HepG2 (cell line): ENCODE measurements around the gene TJAP1. TPM values are rescaled to one million over a fixed set of nuclear protein-coding genes. Genes with fewer than 3 reads are reported as not detected.

Experiments used
- ASH2L ChIP-seq: fragments of 300-600, 200-600 bp; sonication (generic); IDR thresholded peaks from 2 replicates; pipeline ENCODE4 v1.7.0; 2017; ENCODE audit warnings: low read depth, mild to moderate bottlenecking, moderate library complexity, mixed read lengths, low read length; ENCODE audit not compliant: insufficient read length
- ATF2 ChIP-seq: sonication (generic); formaldehyde crosslinking; IDR thresholded peaks from 2 replicates; pipeline ENCODE4 v1.4.0; 2020; ENCODE audit warnings: missing genetic modification reagents
- BCLAF1 ChIP-seq: fragments of 450-650 bp; IDR thresholded peaks from 2 replicates; pipeline ENCODE4 v1.6.1; 2017; ENCODE audit warnings: mild to moderate bottlenecking
- CSRNP2 ChIP-seq: sonication (generic); formaldehyde crosslinking; conservative IDR thresholded peaks from 2 replicates; pipeline ENCODE4 v1.8.0; 2022; ENCODE audit warnings: low read depth, missing genetic modification reagents
- EEA1 ChIP-seq: sonication (generic); formaldehyde crosslinking; IDR thresholded peaks from 2 replicates; pipeline ENCODE4 v1.5.1; 2020; ENCODE audit warnings: mild to moderate bottlenecking, missing genetic modification reagents, borderline replicate concordance
- ETV5 ChIP-seq: IDR thresholded peaks from 2 replicates; pipeline ENCODE4 v1.6.1; 2018; ENCODE audit warnings: missing biosample characterization, missing genetic modification reagents, inconsistent platforms, borderline replicate concordance
- ETV6 ChIP-seq: sonication (generic); formaldehyde crosslinking; conservative IDR thresholded peaks from 2 replicates; pipeline ENCODE4 v1.4.0; 2020; ENCODE audit warnings: missing genetic modification reagents
- HDAC2 ChIP-seq: sonication (generic); formaldehyde crosslinking; IDR thresholded peaks from 2 replicates; pipeline ENCODE4 v1.4.0; 2020; ENCODE audit warnings: missing genetic modification reagents
- IRF1 ChIP-seq: sonication (generic); formaldehyde crosslinking; IDR thresholded peaks from 2 replicates; pipeline ENCODE4 v1.4.0; 2020; ENCODE audit warnings: low read depth, mild to moderate bottlenecking, missing genetic modification reagents
- KDM3A ChIP-seq: IDR thresholded peaks from 2 replicates; pipeline ENCODE4 v1.6.1; 2018; ENCODE audit warnings: low read depth, missing compliant biosample characterization
- MEF2D ChIP-seq: sonication (generic); formaldehyde crosslinking; IDR thresholded peaks from 2 replicates; pipeline ENCODE4 v1.5.1; 2020; ENCODE audit warnings: mild to moderate bottlenecking, missing genetic modification reagents
- MYC ChIP-seq: sonication (generic); formaldehyde crosslinking; IDR thresholded peaks from 2 replicates; pipeline ENCODE4 v1.9.0; 2021; ENCODE audit warnings: missing genetic modification reagents, borderline replicate concordance
- POGZ ChIP-seq: sonication (generic); formaldehyde crosslinking; IDR thresholded peaks from 2 replicates; pipeline ENCODE4 v1.4.0; 2020; ENCODE audit warnings: mild to moderate bottlenecking, missing genetic modification reagents
- SALL2 ChIP-seq: sonication (generic); formaldehyde crosslinking; IDR thresholded peaks from 2 replicates; pipeline ENCODE4 v1.8.1; 2023; ENCODE audit warnings: mild to moderate bottlenecking, missing genetic modification reagents, inconsistent platforms
- SAP130 ChIP-seq: IDR thresholded peaks from 2 replicates; pipeline ENCODE4 v1.6.1; 2016; ENCODE audit warnings: low read depth
- SIN3A ChIP-seq: IDR thresholded peaks from 2 replicates; pipeline ENCODE4 v1.6.1; 2011; ENCODE audit warnings: low read depth, mild to moderate bottlenecking, control low read depth, low read length, borderline replicate concordance
- TCF7 ChIP-seq: sonication (generic); IDR thresholded peaks from 2 replicates; pipeline ENCODE4 v1.6.1; 2016; ENCODE audit warnings: antibody characterized with exemption, low read depth
- ZBTB33 ChIP-seq: sonication (generic); formaldehyde crosslinking; IDR thresholded peaks from 2 replicates; pipeline ENCODE4 v1.4.0; 2020; ENCODE audit warnings: missing genetic modification reagents
- ZBTB42 ChIP-seq: sonication (generic); formaldehyde crosslinking; IDR thresholded peaks from 2 replicates; pipeline ENCODE4 v1.5.0; 2020; ENCODE audit warnings: mild to moderate bottlenecking, missing genetic modification reagents
- ZNF24 ChIP-seq: fragments of 450-650 bp; IDR thresholded peaks from 2 replicates; pipeline ENCODE4 v1.6.1; 2017; ENCODE audit warnings: antibody characterized with exemption, mild to moderate bottlenecking
- ZNF549 ChIP-seq: sonication (generic); formaldehyde crosslinking; IDR thresholded peaks from 2 replicates; pipeline ENCODE4 v1.5.0; 2020; ENCODE audit warnings: missing genetic modification reagents
- ZNF678 ChIP-seq: sonication (generic); formaldehyde crosslinking; IDR thresholded peaks from 2 replicates; pipeline ENCODE4 v1.4.0; 2020; ENCODE audit warnings: mild to moderate bottlenecking, missing genetic modification reagents
- ZNF777 ChIP-seq: sonication (generic); formaldehyde crosslinking; IDR thresholded peaks from 2 replicates; pipeline ENCODE4 v1.4.0; 2020; ENCODE audit warnings: missing genetic modification reagents
- ZNF782 ChIP-seq: sonication (generic); formaldehyde crosslinking; IDR thresholded peaks from 2 replicates; pipeline ENCODE4 v1.4.0; 2020; ENCODE audit warnings: missing genetic modification reagents, mild to moderate bottlenecking, borderline replicate concordance
- polyA plus RNA-seq, 8 experiments: library from polyadenylated mRNA; depleted of rRNA in 3 of 8; stranded (reverse) in 7 of 8; unstranded in 1 of 8; fragments of >200 nt; fragmentation: Illumina TruSeq in 4 of 8; extraction: Trizol in 4 of 8; gene quantifications; 2 replicates each; pipeline versions ENCODE4 v1.2.1 to v1.2.3, GENCODE V29; 2011 to 2016; ENCODE audit warnings: low read depth in 4 of 8, missing spikeins in 1 of 8, mixed read lengths in 1 of 8; ENCODE audit not compliant: insufficient read depth in 1 of 8
- total RNA-seq, 5 experiments: library from RNA; depleted of rRNA; stranded (reverse); fragments of >200 nt; fragmentation: Illumina TruSeq; extraction: Trizol; gene quantifications; 2 replicates each; pipeline ENCODE4 v1.2.3, GENCODE V29; 2016; ENCODE audit warnings: low read depth in 1 of 5

Gene TJAP1
- total and polyA plus RNA-seq, 2 of the 13 experiments (the other 11 are each of a cell fraction or from before 2014, with no cell fraction given), result 15.7 to 41.6 TPM

GRCh38 chr6:43493833-43494232 is 16.5 kb downstream of the TJAP1 start (continued):
- TF ChIP-seq SIN3A, result 0 out of 2 replicates have a peak, but pooled peaks have one; percentile 13
- TF ChIP-seq ZNF678 (CRISPR knock-in tag), result no peak
- peak; percentile 51; the same call in 1 of the 2 replicates for TF ChIP-seq ZBTB33 (CRISPR knock-in tag)
- no peak for TF ChIP-seq CSRNP2 (CRISPR knock-in tag)
- TF ChIP-seq HDAC2, result peak; percentile 63
- no peak for TF ChIP-seq TCF7
- no peak for TF ChIP-seq IRF1 (CRISPR knock-in tag)
- TF ChIP-seq ETV5 (CRISPR knock-in tag), result peak; percentile 59; the same call in 1 of the 2 replicates
- TF ChIP-seq ZBTB42 (CRISPR knock-in tag), result no peak
- no peak for TF ChIP-seq BCLAF1
- peak; percentile 45; the same call in 1 of the 2 replicates for TF ChIP-seq MEF2D (CRISPR knock-in tag)
- TF ChIP-seq KDM3A (CRISPR knock-in tag), result peak; percentile 54; the same call in 1 of the 2 replicates
- no peak; the same call in 1 of the 2 replicates for TF ChIP-seq MYC (CRISPR knock-in tag)
- TF ChIP-seq EEA1, result no peak
- no peak for TF ChIP-seq ETV6 (CRISPR knock-in tag)
- peak; percentile 30 for TF ChIP-seq ASH2L
- TF ChIP-seq ATF2 (CRISPR knock-in tag), result no peak
- no peak for TF ChIP-seq ZNF777 (CRISPR knock-in tag)
- no peak for TF ChIP-seq SALL2
- peak; percentile 93 for TF ChIP-seq ZNF549 (CRISPR knock-in tag)
- TF ChIP-seq POGZ, result no peak
- TF ChIP-seq ZNF782 (CRISPR knock-in tag), result 0 out of 2 replicates have a peak, but pooled peaks have one; percentile 35
- peak; percentile 85 for TF ChIP-seq SAP130 (CRISPR knock-in tag)
- no peak for TF ChIP-seq ZNF24
